T-helper 1 cell (primary cell): ENCODE measurements around the gene SYNPO.

Experiments used
- DNase-seq, 5 donors: peaks; one replicate each; pipeline ENCODE4 v3.0.0-alpha.2; 2012 to 2020

Gene SYNPO

GRCh38 chr5:150700594-150701377 is 60.3 kb downstream of the SYNPO start, which contains the start of gene RBM22:
RBM22 (minus strand) TSS chr5:150701062; CDS start chr5:150700985, 77 bp downstream.
- peak; percentile 80 to 92 (median 88) for DNase-seq

- no peak for DNase-seq
Observed at GRCh38 chr5:150703762-150704161, 63.3 kb downstream of the SYNPO start.

- no peak for DNase-seq
Observed at GRCh38 chr5:150706776-150707390, 66.4 kb downstream of the SYNPO start.
